Glutamatergic neuron (in vitro differentiated cells): ENCODE data around the gene RAPGEF6. TPM values are rescaled to one million over a fixed set of nuclear protein-coding genes. Genes with fewer than 3 reads are reported as not detected.

Experiments
- DNase-seq: peaks from one replicate; pipeline ENCODE4 v3.0.0; 2022
- H3K27ac Mint-ChIP-seq: one replicate; pipeline ENCODE4 v1.8.0; 2020; ENCODE audit warnings: mild to moderate bottlenecking, mixed read lengths, inconsistent platforms; ENCODE audit not compliant: unreplicated experiment
- H3K27me3 Mint-ChIP-seq: one replicate; pipeline ENCODE4 v1.8.0; 2020; ENCODE audit warnings: mild to moderate bottlenecking, moderate library complexity, mixed read lengths, inconsistent platforms; ENCODE audit not compliant: unreplicated experiment
- H3K36me3 Mint-ChIP-seq: one replicate; pipeline ENCODE4 v1.8.0; 2020; ENCODE audit warnings: mild to moderate bottlenecking, mixed read lengths, inconsistent platforms; ENCODE audit not compliant: unreplicated experiment
- H3K4me1 Mint-ChIP-seq: one replicate; pipeline ENCODE4 v1.8.0; 2020; ENCODE audit warnings: mild to moderate bottlenecking, low read depth, mixed read lengths, inconsistent platforms; ENCODE audit not compliant: unreplicated experiment
- H3K4me3 Mint-ChIP-seq: one replicate; pipeline ENCODE4 v1.8.0; 2020; ENCODE audit warnings: mild to moderate bottlenecking, mixed read lengths, inconsistent platforms; ENCODE audit not compliant: unreplicated experiment
- H3K9me3 Mint-ChIP-seq: one replicate; pipeline ENCODE4 v1.8.0; 2020; ENCODE audit warnings: mild to moderate bottlenecking, moderate library complexity, mixed read lengths, inconsistent platforms; ENCODE audit not compliant: unreplicated experiment
- total RNA-seq: library from RNA; stranded (reverse); fragmentation: NEBNext Ultra II Directional; extraction: Animal tissue kit (Norgen Biotek cat#: 25700); gene quantifications from one replicate; pipeline ENCODE4 v1.2.1, GENCODE V29; 2021; ENCODE audit not compliant: unreplicated experiment
- TF ChIP-seq, protein P1 (sequence below): fragments of 200-600 bp; sonication (generic); IDR thresholded peaks from one replicate; pipeline ENCODE4 v1.5.0; 2021; ENCODE audit not compliant: partially characterized antibody, unreplicated experiment

The RAPGEF6 gene
- total RNA-seq, 1 donor from 2014 or later, result 278 TPM

DNA sequence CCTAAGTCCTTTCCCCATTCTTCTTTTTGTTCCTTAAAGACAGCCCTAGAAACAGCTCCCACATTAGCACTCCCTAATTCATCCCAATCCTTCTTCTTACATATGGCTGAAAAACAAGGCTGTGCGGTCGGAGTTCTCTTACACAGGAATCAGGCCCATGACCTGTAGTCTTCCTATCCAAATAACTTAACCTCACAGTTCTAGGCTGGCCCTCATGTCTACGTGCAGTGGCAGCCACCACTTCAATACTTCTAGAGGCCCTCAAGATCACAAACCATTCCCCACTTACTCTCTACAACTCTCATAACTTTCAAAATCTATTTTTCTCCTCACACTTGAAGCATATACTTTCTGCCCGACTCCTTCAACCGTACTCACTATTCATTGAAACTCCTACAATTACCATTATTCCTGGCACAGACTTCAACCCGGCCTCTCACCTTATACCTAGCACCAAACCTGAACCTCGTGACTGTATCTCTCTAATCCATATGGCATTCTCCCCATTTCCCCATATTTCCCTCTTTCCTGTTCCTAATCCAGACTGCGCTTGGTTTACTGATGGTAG is 59.3 kb downstream of the RAPGEF6 start:
- TF ChIP-seq, protein P1, sequence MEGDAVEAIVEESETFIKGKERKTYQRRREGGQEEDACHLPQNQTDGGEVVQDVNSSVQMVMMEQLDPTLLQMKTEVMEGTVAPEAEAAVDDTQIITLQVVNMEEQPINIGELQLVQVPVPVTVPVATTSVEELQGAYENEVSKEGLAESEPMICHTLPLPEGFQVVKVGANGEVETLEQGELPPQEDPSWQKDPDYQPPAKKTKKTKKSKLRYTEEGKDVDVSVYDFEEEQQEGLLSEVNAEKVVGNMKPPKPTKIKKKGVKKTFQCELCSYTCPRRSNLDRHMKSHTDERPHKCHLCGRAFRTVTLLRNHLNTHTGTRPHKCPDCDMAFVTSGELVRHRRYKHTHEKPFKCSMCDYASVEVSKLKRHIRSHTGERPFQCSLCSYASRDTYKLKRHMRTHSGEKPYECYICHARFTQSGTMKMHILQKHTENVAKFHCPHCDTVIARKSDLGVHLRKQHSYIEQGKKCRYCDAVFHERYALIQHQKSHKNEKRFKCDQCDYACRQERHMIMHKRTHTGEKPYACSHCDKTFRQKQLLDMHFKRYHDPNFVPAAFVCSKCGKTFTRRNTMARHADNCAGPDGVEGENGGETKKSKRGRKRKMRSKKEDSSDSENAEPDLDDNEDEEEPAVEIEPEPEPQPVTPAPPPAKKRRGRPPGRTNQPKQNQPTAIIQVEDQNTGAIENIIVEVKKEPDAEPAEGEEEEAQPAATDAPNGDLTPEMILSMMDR, result no peak
- peaks cover 6% of the 10 kb centered on the region for H3K27me3 Mint-ChIP-seq
- peaks cover 14% of the 10 kb centered on the region for H3K9me3 Mint-ChIP-seq
- peaks cover 7% of the 10 kb centered on the region for H3K4me1 Mint-ChIP-seq
- H3K27ac Mint-ChIP-seq, result no peak overlapping the region
- H3K36me3 Mint-ChIP-seq, result peaks cover 32% of the 10 kb centered on the region
- no peak for DNase-seq
- no peak overlapping the region for H3K4me3 Mint-ChIP-seq

DNA sequence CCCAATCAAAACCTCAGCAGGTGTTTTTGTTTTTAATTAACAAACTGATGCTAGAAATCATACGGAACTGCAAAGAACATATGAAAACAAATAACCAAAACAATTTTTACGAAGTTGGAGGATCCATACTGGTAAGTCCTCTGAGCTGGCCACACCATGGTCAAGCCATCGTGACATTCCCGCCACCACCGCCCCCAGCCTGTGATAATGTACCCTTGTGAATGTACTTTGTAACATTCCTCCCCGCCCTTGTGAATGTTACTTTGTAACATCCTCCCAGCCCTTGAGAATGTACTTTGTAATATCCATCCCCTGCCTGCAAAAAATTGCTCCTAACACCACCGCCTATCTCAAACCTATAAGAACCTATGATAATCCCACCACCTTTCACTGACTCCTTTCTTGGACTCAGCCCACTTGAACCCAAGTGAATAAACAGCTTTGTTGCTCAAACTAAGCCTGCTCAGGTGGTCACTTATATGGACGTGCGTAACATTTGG is 63.3 kb downstream of the RAPGEF6 start:
- H3K27me3 Mint-ChIP-seq, result no peaks in the 10 kb centered on the region
- H3K4me3 Mint-ChIP-seq, result no peak overlapping the region
- H3K27ac Mint-ChIP-seq, result no peak overlapping the region
- DNase-seq, result no peak
- H3K4me1 Mint-ChIP-seq, result no peaks in the 10 kb centered on the region
- peaks cover 10% of the 10 kb centered on the region for H3K36me3 Mint-ChIP-seq
- H3K9me3 Mint-ChIP-seq, result peaks cover 6% of the 10 kb centered on the region
- TF ChIP-seq, protein P1, result no peak

DNA sequence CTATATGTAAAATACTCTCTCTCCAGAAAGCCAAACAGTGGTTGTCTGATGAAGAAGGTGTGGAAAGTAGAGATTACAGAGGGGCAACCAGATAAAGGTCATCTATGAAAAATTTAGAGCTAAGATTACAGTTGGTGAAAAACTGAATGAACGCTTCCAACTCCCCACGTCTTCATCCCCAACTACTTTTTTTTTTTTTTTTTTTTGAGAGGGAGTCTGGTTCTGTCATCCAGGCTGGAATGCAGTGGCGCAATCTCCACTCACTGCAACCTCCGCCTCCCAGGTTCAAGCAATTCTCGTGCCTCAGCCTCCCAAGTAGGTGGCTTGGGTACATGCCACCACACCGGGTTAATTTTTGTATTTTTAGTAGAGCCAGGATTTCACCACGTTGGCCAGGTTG is 64.3 kb downstream of the RAPGEF6 start:
- Mint-ChIP-seq H3K27ac (no peak overlapping the region), H3K4me1 (no peaks in the 10 kb centered on the region), H3K9me3 (peaks cover 6% of the 10 kb centered on the region), H3K27me3 (no peaks in the 10 kb centered on the region), H3K36me3 (peaks cover 10% of the 10 kb centered on the region), H3K4me3 (no peak overlapping the region)
- TF ChIP-seq, protein P1, result no peak
- DNase-seq, result no peak

DNA sequence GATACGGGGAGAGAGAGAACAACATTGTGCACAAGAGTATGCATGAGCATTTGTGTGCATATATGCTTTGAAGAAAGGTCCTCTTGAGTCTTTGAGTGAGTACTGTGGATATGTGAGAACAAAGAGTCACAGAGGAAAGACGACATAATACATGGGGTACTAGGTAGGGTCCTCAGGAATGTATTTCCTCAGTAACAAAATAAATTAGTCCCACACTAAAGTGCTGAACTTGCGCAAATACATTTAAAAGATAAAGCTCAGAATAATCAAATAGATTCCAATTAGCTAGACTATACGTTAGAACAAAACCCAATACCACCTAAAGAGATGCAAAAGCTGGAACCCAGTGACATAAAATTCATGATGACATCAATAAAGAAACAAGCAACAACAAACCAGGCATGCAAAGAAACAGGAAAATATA is 70.8 kb downstream of the RAPGEF6 start:
- DNase-seq, result no peak
- H3K36me3 Mint-ChIP-seq, result no peaks in the 10 kb centered on the region
- H3K9me3 Mint-ChIP-seq, result no peaks in the 10 kb centered on the region
- H3K27me3 Mint-ChIP-seq, result no peaks in the 10 kb centered on the region
- H3K4me1 Mint-ChIP-seq, result peaks cover 13% of the 10 kb centered on the region
- H3K27ac Mint-ChIP-seq, result peak overlapping the region; percentile 53
- TF ChIP-seq, protein P1, result peak; percentile 2
- H3K4me3 Mint-ChIP-seq, result no peak overlapping the region

DNA sequence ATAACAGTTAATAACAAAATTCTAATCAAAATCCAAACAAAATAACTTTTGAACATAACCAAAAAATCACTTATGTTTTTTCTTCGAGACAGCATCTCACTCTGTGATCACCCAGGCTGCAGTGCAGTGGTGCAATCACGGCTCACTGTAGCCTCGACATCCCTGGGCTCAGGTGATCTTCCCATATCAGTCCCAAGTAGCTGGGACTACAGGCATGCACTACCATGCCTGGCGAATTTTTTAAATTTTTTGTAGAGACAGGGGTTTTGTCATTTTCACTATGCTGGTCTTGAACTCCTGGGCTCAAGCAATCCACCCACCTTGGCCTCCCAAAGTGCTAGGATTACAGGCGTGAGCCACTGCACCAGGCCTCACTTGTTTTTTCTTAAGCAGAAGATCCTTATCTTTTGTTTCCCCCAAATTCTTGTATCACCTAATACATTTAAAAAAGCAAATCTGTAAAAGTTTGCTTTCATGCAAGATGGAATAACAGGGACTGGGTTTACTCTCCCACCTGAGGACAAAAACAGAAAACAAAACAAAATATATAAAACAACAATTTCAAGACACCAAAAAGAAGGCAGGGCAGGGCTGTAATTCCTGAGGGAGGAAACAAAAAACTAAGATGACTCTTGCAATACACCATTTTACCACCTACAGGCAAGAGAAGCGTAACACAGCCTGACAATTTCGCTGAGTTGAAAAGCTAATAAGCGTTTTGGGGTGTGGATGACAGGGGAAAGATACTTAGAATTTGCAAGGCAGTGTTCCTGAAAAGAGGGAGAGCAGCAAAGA is 71.4 kb downstream of the RAPGEF6 start:
- Mint-ChIP-seq H3K36me3 (no peaks in the 10 kb centered on the region), H3K27ac (peak overlapping the region; percentile 53)

More for the DNA sequence above, 71.4 kb downstream of the RAPGEF6 start:
- Mint-ChIP-seq H3K27me3 (no peaks in the 10 kb centered on the region), H3K4me1 (peaks cover 13% of the 10 kb centered on the region), H3K9me3 (no peaks in the 10 kb centered on the region), H3K4me3 (no peak overlapping the region)
- TF ChIP-seq, protein P1, result peak; percentile 19
- DNase-seq, result no peak
